Astrocyte (in vitro differentiated cells and primary cell): ENCODE results near the gene VCL.

Experiments used
- EZH2 ChIP-seq: IDR thresholded peaks from 2 replicates; pipeline ENCODE4 v1.6.1; 2012; ENCODE audit warnings: mild to moderate bottlenecking, low read length, inconsistent platforms; ENCODE audit not compliant: insufficient read depth
- TF ChIP-seq, protein P1 (sequence below): IDR thresholded peaks from 2 replicates; pipeline ENCODE4 v1.5.1; 2011; ENCODE audit warnings: low read depth, mild to moderate bottlenecking, inconsistent platforms, low read length, moderate library complexity; ENCODE audit not compliant: insufficient read depth

DNA sequence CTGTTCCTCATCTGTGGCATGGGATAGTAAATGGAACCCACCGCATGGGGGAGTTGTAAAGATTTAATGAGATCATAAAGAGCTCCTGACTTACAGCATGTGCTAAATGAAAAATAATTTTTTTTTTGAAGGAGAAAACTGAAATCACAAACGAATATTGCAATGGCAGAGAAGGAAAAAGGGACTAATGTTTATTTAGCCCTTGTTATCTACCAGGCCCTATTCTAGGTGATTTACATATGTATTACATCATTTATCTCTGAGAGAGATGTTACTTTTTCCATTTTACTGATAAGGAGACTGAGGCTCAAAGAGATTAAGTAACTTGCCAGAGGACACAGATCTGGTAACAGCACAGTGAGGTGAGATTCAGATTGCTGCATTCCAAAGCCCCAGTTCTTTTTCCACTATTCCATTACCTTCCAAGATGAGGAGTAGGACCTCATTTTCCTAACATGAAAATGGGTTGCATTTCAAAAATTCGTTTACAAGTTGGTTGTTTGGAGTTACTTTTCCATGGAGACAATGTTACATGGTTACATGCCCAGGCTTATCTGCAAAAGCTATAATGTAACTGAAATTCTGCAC lies 28.6 kb downstream of the VCL start:
- TF ChIP-seq, protein P1, sequence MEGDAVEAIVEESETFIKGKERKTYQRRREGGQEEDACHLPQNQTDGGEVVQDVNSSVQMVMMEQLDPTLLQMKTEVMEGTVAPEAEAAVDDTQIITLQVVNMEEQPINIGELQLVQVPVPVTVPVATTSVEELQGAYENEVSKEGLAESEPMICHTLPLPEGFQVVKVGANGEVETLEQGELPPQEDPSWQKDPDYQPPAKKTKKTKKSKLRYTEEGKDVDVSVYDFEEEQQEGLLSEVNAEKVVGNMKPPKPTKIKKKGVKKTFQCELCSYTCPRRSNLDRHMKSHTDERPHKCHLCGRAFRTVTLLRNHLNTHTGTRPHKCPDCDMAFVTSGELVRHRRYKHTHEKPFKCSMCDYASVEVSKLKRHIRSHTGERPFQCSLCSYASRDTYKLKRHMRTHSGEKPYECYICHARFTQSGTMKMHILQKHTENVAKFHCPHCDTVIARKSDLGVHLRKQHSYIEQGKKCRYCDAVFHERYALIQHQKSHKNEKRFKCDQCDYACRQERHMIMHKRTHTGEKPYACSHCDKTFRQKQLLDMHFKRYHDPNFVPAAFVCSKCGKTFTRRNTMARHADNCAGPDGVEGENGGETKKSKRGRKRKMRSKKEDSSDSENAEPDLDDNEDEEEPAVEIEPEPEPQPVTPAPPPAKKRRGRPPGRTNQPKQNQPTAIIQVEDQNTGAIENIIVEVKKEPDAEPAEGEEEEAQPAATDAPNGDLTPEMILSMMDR = no peak
- no peak for TF ChIP-seq EZH2
